Fibroblast of pulmonary artery (primary cell): ENCODE results near the gene IL13RA1.

Source experiments
- DNase-seq: peaks from one replicate; pipeline ENCODE4 v3.0.0-alpha.2; 2010; ENCODE audit warnings: low read depth
- H3K4me3 ChIP-seq: replicated peaks from 2 replicates; pipeline ENCODE4 v1.5.1; 2011; ENCODE audit warnings: low read depth, mild to moderate bottlenecking, control low read depth, low read length, moderate library complexity
- CTCF ChIP-seq: IDR thresholded peaks from 2 replicates; pipeline ENCODE4 v1.5.1; 2011; ENCODE audit warnings: mild to moderate bottlenecking, control low read depth, low read length, inconsistent platforms; ENCODE audit errors: missing control alignments

IL13RA1 gene

GRCh38 chrX:118761939-118762707, 34.7 kb downstream of the IL13RA1 start:
- peak; percentile 23 for DNase-seq

GRCh38 chrX:118763489-118763888, 36.1 kb downstream of the IL13RA1 start:
- no peak for DNase-seq
- TF ChIP-seq CTCF, result no peak
- H3K4me3 ChIP-seq, result no peak overlapping the region

More at GRCh38 chrX:118761939-118762707, 34.7 kb downstream of the IL13RA1 start:
- TF ChIP-seq CTCF, result no peak
- no peak overlapping the region for H3K4me3 ChIP-seq

- no peak for DNase-seq
- no peak overlapping the region for H3K4me3 ChIP-seq
- TF ChIP-seq CTCF, result no peak
Observed at GRCh38 chrX:118764122-118764521, 36.7 kb downstream of the IL13RA1 start.

- TF ChIP-seq CTCF, result no peak
- no peak overlapping the region for H3K4me3 ChIP-seq
- no peak for DNase-seq
Observed at GRCh38 chrX:118770133-118770760, 42.8 kb downstream of the IL13RA1 start.

GRCh38 chrX:118772051-118772450, 44.6 kb downstream of the IL13RA1 start:
- no peak for TF ChIP-seq CTCF
- no peak overlapping the region for H3K4me3 ChIP-seq
- DNase-seq, result no peak

- no peak for DNase-seq
- H3K4me3 ChIP-seq, result no peak overlapping the region
- TF ChIP-seq CTCF, result no peak
Observed at GRCh38 chrX:118773782-118774181, 46.4 kb downstream of the IL13RA1 start.

GRCh38 chrX:118779581-118779980, 52.2 kb downstream of the IL13RA1 start:
- no peak for DNase-seq
- no peak for TF ChIP-seq CTCF

More at GRCh38 chrX:118779581-118779980, 52.2 kb downstream of the IL13RA1 start:
- no peak overlapping the region for H3K4me3 ChIP-seq
